Adrenal gland (tissue), 12 donors: Measurements from ENCODE around the gene RERG. TPM values are rescaled to one million over a fixed set of nuclear protein-coding genes. Genes with fewer than 3 reads are reported as not detected.

ENCODE experiments used
- DNase-seq, 7 donors: peaks; one replicate each; pipeline ENCODE4 v3.0.0-alpha.2; 2019 to 2020
- H3K27ac ChIP-seq, 5 donors: fragments of 200-600 bp; sonication (generic) in 4 of 5; 1 replicate in 3 of 5; 2 replicates in 2 of 5; pipeline versions ENCODE4 v1.5.1 to v1.8.0; 2016 to 2020; ENCODE audit warnings: mild to moderate bottlenecking in 1 of 5
- H3K27me3 ChIP-seq: fragments of 200-600 bp; 2 replicates; pipeline ENCODE4 v1.8.0; 2021
- H3K36me3 ChIP-seq, 2 donors: fragments of 200-600 bp; replicated peaks in 1 of 2; 1 replicate in 1 of 2; 2 replicates in 1 of 2; pipeline versions ENCODE4 v1.5.1 to v1.8.0; 2018 to 2022
- H3K4me1 ChIP-seq, 2 donors: fragments of 200-600 bp; replicated peaks in 1 of 2; 1 replicate in 1 of 2; 2 replicates in 1 of 2; pipeline versions ENCODE4 v1.5.1 to v1.8.0; 2018 to 2021
- H3K4me3 ChIP-seq, 4 donors: fragments of 200-600 bp; sonication (generic) in 3 of 4; one replicate each; pipeline ENCODE4 v1.5.1; 2016 to 2018
- H3K9me3 ChIP-seq, 3 donors: fragments of 200-600 bp; sonication (generic) in 1 of 3; replicated peaks in 1 of 3; 1 replicate in 2 of 3; 2 replicates in 1 of 3; pipeline versions ENCODE4 v1.5.1 to v1.8.0; 2016 to 2021
- POLR2A ChIP-seq, 2 donors: fragments of 450-650 bp; IDR thresholded peaks; one replicate each; pipeline ENCODE4 v1.6.1; 2017; ENCODE audit warnings: antibody characterized with exemption in 2 of 2, mild to moderate bottlenecking in 2 of 2, moderate library complexity in 1 of 2
- WGBS, 4 donors: extraction: QIAGEN DNeasy Blood & Tissue Kit in 2 of 4; methylation state at CpG; one replicate each; pipeline versions ENCODE4 v1.1.5 to v1.1.7; 2013 to 2017; 5-methylcytosine and 5-hydroxymethylcytosine counted together
- intact Hi-C, 2 donors: fragments of 100-400 bp; cut with DNase I; formaldehyde crosslinking; loops; one replicate each; pipeline versions ENCODE4 v1.14.1 to v1.15.0; 2022 to 2023
- polyA plus RNA-seq, 3 donors: library from polyadenylated mRNA; stranded (reverse); fragments of 200-250 nt in 2 of 3; fragments of 350-450 nt in 1 of 3; fragmentation: Illumina TruSeq in 1 of 3; extraction: RNeasy Lipid Tissue Mini Kit (QIAGEN cat#74804) in 1 of 3; gene quantifications; one replicate each; pipeline ENCODE4 v1.2.3, GENCODE V29; 2013 to 2014
- total RNA-seq, 9 donors: library from RNA; depleted of rRNA in 4 of 9; stranded (reverse); fragments of >200 nt in 4 of 9; fragments of 120-200 nt in 1 of 9; fragmentation: NEBNext Ultra II Directional in 1 of 9; extraction: Animal tissue kit (Norgen Biotek cat#: 25700) in 1 of 9; gene quantifications; one replicate each; pipeline versions ENCODE4 v1.1.0 to v1.2.4, GENCODE V29; 2013 to 2023
- TF ChIP-seq, protein P1 (sequence below), 6 experiments: fragments of 450-650 bp in 4 of 6; fragments of 200-600 bp in 2 of 6; sonication (generic) in 1 of 6; IDR thresholded peaks; 1 replicate in 5 of 6; 2 replicates in 1 of 6; pipeline versions ENCODE4 v1.5.1 to v1.8.0; 2016 to 2021; ENCODE audit warnings: antibody characterized with exemption in 6 of 6, mild to moderate bottlenecking in 2 of 6, moderate library complexity in 1 of 6
- donor health status: healthy with polysubstance abuse.
- donor health status: Bipolar disorder and iron deficiency.
- donor health status: DM: yes; HTN: yes; CAD: no.
- donor health status: DM: no; HTN: no; CAD: no.
- donor health status: DM: no; HTN: no; CAD: no.
- donor health status: DM: yes; HTN: yes; CAD: no.

Gene RERG
- total and polyA plus RNA-seq, 12 donors = 12.9 to 146 (median 46.6) TPM

DNA sequence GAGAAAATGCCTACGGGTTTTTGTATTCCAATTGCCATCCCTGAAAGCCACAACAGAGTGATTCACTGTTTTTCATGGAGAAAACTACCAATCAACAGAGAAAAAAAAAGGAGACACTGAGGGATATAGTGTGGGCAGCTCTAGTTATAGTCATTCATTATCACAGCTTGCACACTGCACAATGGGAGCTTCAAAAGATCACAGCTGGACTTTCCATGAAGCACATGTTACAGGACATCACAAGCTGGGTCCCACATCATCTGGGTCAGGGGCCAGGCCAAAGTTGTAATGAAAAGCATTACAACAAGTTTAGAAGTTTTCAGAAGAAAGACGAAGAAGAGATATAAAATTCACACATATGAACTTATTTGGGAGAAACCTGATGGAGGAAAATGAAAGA is 41.5 kb downstream of the RERG start:
- Histone ChIP-seq H3K4me3 (no peak overlapping the region), H3K27ac (peak overlapping the region in 2 of 5 donors; percentile 63 to 72), H3K27me3 (no peaks in the 10 kb centered on the region), H3K36me3 (no peaks in the 10 kb centered on the region), H3K9me3 (no peaks in the 10 kb centered on the region), H3K4me1 (peaks cover 36 to 54% of the 10 kb centered on the region in 2 donors)
- intact Hi-C loops = no loop called here
- TF ChIP-seq, protein P1, sequence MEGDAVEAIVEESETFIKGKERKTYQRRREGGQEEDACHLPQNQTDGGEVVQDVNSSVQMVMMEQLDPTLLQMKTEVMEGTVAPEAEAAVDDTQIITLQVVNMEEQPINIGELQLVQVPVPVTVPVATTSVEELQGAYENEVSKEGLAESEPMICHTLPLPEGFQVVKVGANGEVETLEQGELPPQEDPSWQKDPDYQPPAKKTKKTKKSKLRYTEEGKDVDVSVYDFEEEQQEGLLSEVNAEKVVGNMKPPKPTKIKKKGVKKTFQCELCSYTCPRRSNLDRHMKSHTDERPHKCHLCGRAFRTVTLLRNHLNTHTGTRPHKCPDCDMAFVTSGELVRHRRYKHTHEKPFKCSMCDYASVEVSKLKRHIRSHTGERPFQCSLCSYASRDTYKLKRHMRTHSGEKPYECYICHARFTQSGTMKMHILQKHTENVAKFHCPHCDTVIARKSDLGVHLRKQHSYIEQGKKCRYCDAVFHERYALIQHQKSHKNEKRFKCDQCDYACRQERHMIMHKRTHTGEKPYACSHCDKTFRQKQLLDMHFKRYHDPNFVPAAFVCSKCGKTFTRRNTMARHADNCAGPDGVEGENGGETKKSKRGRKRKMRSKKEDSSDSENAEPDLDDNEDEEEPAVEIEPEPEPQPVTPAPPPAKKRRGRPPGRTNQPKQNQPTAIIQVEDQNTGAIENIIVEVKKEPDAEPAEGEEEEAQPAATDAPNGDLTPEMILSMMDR (IDR thresholded peaks at IDR 0.05) = no peak
- no peak for TF ChIP-seq POLR2A (IDR thresholded peaks at IDR 0.05)
- 71 to 78% (median 74%) methylated on average over 2 of the region's 2 CpGs for WGBS, 4 donors
- peak in 1 of 7 donors; percentile 47 for DNase-seq

DNA sequence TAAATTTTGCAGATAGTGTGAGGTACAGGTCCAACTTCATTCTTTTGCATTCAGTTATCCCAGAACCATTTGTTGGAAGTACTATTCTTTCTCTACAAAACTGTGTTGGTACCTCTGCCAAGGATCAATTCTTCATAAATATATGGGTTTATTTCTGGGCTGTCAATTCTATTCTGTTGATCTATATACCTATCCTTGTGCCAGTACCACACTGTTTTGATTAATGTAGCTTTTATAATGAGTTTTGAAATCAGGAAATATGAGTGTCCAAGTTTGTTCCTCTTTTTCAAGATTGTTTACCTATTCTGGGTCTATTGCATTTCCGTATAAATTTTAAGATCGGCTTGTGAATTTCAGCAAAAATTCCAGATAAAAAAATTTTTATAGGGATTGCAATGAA is 48.1 kb downstream of the RERG start:
- H3K36me3 ChIP-seq = no peaks in the 10 kb centered on the region
- no peaks in the 10 kb centered on the region for H3K9me3 ChIP-seq
- DNase-seq = no peak
- TF ChIP-seq POLR2A (IDR thresholded peaks at IDR 0.05) = no peak
- TF ChIP-seq, protein P1 (IDR thresholded peaks at IDR 0.05) = no peak
- H3K4me3 ChIP-seq = no peak overlapping the region
- peaks cover 10 to 23% of the 10 kb centered on the region in 2 donors for H3K4me1 ChIP-seq
- no peaks in the 10 kb centered on the region for H3K27me3 ChIP-seq
- 96 to 98% (median 98%) methylated on average over 2 of the region's 2 CpGs for WGBS, 4 donors
- intact Hi-C loops = no loop called here
- no peak overlapping the region for H3K27ac ChIP-seq

DNA sequence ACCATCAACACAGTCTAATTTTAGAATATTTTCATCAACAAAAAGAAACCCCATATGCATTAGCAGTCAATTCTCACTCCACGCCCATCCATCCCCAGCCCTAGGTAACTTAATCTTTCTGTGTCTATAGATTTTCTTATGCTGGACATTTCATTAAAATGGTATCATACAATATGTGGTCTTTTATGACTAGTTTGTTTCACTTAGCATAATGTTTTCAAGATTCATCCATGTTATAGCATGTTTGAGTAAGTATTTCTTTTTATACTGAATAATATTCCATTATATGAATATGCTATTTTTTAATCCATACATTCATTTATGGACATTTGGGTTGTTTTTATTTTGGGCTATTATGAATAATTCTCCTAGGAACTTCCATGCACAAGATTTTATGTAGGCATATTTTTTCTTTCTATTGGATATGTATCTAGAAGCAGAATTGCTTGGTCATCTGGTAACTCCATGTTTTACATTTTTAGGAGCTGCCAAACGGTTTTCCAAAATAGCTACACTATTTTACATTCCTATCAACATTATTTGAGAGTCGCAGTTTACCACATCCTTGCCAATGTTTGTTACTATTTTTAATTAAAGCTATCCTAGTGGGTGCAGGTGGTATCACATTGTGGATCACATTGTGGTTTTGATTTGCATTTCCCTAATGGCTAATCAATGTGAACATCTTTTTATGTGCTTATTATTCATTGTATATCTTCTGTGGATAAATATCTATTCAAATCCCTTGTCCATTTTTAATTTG is 49.0 kb downstream of the RERG start:
- DNase-seq = no peak
- Histone ChIP-seq H3K36me3 (no peaks in the 10 kb centered on the region), H3K9me3 (no peaks in the 10 kb centered on the region), H3K27ac (no peak overlapping the region), H3K27me3 (no peaks in the 10 kb centered on the region), H3K4me1 (peaks cover 12 to 23% of the 10 kb centered on the region in 2 donors), H3K4me3 (no peak overlapping the region)
- TF ChIP-seq POLR2A (IDR thresholded peaks at IDR 0.05) = no peak
- TF ChIP-seq, protein P1 (IDR thresholded peaks at IDR 0.05) = no peak
- intact Hi-C loops = no loop called here
- 83 to 92% (median 89%) methylated on average over 3 of the region's 3 CpGs for WGBS, 4 donors

DNA sequence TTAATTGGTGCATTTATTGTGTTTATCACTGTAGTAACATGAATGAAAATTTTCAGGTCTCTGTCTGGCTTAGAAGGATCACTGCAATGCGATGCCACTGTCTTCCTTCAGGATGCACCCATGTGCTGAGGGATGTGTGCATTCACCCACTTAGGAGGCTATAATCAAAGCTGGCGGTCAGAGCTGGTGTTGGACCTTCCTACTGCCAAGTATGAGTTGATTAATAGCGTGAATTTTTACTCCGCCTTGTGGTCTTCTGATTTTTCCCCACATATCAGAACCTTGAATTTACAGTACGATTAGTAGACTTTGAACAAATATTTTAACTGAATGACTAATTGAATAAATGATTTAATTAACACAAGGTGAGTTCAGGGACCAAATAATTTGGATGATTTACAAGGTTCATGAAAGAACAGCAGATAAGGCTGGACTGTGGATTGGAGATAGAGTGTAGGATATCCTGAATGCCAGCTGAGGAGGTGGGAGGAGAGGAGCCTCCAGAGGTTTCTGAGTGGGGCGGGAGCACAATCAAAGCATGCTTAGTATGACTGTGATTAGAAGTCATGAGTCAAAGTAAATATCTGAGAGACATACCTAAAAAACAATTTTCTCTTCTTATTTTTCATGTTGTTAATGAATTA is 50.1 kb downstream of the RERG start:
- WGBS, 4 donors = 82 to 87% (median 86%) methylated on average over 6 of the region's 6 CpGs
- H3K27ac ChIP-seq = no peak overlapping the region
- intact Hi-C loops = no loop called here
- TF ChIP-seq, protein P1 (IDR thresholded peaks at IDR 0.05) = no peak
- H3K27me3 ChIP-seq = no peaks in the 10 kb centered on the region
- H3K4me1 ChIP-seq = peaks cover 12 to 24% of the 10 kb centered on the region in 2 donors
- no peaks in the 10 kb centered on the region for H3K36me3 ChIP-seq
- DNase-seq = no peak
- H3K9me3 ChIP-seq = no peaks in the 10 kb centered on the region
- no peak overlapping the region for H3K4me3 ChIP-seq
